ENCODE data around the gene ACOT11.

DNA sequence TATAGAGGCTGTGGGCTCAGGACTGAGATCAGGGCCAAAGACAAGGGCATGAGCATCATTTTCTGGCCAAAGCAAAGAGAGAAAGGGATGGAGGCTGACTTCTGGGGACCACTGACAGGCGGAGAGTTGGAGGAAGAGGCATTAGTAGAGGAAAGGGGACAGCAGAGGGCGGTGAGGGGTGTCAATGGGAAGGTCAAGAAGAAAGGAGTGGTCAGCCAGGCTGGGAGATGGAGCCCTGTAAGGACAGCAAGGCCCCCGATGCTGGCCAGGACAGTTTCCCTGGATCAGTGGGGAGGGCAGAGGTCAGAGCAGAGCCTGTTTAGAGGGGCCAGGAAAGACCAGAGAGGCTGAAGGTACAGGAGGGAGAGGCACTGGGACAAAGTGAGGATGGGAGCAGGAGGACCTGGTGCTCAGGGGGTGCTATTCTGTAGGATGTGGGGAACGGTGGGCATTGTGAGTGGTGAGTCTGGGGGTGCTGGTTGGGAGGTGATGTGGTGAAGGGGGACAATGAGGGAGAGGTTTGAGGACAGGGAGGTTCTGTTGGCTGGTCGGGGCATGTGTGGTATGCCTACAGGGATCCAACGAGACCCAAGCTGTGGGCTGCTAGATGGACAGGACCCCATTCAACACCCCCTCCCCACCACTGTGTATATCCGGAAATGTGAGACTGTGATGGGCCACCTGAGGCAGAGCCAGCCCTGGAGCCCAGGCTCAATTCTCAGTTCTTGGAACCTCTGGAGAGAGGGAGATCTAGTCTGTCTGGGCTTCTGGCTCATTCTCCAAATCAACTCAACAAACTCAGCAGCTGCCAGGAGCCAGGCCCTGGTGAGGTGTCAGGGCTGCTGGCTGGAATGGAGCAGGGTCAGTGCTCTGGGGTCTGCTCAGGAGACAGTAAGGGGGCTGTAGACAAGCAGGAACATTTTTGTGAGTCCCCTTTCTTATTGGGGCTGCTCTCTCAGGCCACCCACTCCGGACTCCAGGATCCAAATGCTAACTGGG lies 76.7 kb downstream of the ACOT11 start:
- TF ChIP-seq EP300 (IDR thresholded peaks at IDR 0.05; ENCODE audit: borderline replicate concordance in 1 of 2, control insufficient read depth in 1 of 2, low read depth in 2 of 2, low read length in 2 of 2) (no peak), TAF1 (IDR thresholded peaks at IDR 0.05; ENCODE audit: borderline replicate concordance, low read depth, low read length) (no peak), BHLHE40 (IDR thresholded peaks at IDR 0.05; ENCODE audit: borderline replicate concordance in 1 of 2, low read depth in 2 of 2, low read length in 1 of 2) (no peak), NFIC (IDR thresholded peaks at IDR 0.05; ENCODE audit: low read depth, low read length) (no peak)
- TF ChIP-seq, protein P1, sequence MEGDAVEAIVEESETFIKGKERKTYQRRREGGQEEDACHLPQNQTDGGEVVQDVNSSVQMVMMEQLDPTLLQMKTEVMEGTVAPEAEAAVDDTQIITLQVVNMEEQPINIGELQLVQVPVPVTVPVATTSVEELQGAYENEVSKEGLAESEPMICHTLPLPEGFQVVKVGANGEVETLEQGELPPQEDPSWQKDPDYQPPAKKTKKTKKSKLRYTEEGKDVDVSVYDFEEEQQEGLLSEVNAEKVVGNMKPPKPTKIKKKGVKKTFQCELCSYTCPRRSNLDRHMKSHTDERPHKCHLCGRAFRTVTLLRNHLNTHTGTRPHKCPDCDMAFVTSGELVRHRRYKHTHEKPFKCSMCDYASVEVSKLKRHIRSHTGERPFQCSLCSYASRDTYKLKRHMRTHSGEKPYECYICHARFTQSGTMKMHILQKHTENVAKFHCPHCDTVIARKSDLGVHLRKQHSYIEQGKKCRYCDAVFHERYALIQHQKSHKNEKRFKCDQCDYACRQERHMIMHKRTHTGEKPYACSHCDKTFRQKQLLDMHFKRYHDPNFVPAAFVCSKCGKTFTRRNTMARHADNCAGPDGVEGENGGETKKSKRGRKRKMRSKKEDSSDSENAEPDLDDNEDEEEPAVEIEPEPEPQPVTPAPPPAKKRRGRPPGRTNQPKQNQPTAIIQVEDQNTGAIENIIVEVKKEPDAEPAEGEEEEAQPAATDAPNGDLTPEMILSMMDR (IDR thresholded peaks at IDR 0.05 in 2 of 3, conservative IDR thresholded peaks at IDR 0.05 in 1 of 3; ENCODE audit: control insufficient read depth in 2 of 3, extremely low read depth in 1 of 3, insufficient read depth in 1 of 3, low read depth in 3 of 3, low read length in 3 of 3) = no peak
